ENCODE measurements around the gene NFKB2. TPM values are rescaled to one million over a fixed set of nuclear protein-coding genes. Genes with fewer than 3 reads are reported as not detected.

The NFKB2 gene
- total RNA-seq, 1 donor from 2014 or later, result 45.0 TPM

DNA sequence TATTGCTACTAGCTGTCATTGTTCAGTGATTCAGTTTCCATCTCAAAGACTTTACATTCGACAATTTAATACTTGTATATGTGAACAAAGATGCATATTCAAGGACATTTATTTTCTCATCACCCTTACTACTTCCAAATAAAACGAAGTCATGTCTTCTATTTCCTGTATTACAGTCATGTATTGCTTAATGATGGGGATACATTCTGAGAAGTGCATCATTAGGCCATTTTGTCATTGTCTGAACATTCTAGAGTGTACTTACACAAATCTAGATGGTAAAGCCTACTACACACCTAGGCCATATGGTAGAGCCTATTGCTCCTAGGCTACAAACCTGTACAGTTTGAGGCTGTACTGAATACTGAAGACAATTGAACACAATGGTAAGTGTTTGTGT, 49.3 kb downstream of the NFKB2 start:
- DNase-seq (ENCODE audit: low read depth), result no peak

DNA sequence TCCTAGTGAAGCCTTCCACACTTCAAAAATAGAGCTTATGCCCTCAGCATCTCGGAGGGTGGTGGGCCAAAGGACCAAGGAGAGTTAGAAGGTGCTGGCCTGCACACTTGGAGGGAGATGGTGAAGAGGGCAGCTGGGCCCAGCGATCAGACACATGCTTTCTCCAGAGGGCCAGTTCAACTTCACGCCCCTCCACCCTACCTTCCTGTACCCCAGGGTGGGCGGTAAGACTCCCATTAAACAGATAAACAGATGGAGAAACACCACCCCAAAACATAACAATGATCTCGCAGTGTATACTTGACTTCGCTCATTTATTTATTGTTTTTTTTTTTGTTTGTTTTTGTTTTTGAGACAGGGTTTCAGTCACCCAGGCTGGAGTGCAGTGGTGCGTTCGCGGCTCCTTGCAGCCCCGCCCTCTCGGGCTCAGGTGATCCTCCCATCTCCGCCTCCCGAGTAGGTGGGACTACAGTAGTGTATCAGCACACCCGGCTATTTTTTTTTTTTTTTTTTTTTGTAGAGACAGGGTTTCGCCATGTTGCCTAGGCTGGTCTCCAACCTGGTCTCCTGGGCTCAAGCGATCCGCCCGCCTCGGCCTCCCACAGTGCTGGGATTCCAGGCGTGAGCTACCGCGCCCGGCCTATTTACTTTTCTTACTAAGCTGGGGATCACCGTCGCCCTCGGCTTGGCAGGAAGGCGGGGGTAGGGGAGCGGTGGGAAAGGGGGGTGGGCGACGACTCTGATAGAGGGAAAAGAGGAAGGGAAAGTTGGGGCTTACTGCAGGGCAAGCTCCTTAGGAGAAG, 54.0 kb downstream of the NFKB2 start:
- no peak for DNase-seq (ENCODE audit: low read depth)

DNA sequence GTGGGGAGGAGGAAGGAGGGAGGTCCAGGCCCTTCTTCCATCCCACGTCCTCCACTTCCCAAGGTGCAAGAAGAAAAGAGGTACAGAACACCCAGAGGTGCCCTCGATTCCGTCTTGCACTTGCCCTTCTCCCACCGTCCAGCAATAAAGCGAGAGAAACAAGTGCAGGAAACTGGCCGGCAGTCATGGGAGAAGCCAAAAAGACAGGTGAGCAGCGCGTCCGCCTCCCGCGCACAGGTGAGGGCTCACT, 54.5 kb downstream of the NFKB2 start:
- no peak for DNase-seq (ENCODE audit: low read depth)

DNA sequence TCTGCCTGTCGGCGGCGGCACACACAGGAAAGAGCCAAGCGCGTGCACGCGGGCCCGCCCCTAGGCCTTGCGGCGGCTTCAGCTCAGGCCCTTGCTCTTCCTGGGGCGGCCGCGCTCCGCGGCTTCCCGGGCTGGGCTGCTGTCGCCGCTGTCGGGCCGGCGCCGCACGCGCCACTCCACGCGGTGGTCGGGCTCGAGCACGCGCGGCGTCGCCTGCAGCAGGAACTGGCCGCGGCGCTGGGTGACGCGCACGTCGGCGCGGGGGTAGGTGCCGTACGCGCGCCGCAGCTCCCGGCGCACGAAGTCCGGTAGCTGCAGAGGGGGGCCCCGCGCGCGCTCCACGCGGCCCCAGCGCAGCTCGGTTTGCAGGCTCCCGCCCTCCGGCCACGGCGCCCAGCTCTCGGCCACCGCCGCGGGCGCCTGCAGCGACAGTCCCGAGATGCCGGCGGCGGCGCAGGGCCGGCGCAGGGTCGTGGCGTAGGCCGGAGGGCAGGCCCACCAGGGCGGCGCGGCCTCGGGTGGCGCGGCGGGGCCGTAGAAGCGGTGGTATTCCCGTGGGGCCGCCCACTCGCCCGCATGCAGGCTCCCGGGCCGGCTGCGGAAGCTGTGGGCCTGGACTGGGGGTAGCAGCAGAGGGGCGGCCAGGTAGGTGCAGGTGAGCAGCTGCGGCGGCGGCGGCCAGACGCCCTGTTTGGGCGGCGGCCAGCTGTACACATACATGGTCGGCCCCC, 55.0 kb downstream of the NFKB2 start:
- peak; percentile 80 for DNase-seq (ENCODE audit: low read depth)

DNA sequence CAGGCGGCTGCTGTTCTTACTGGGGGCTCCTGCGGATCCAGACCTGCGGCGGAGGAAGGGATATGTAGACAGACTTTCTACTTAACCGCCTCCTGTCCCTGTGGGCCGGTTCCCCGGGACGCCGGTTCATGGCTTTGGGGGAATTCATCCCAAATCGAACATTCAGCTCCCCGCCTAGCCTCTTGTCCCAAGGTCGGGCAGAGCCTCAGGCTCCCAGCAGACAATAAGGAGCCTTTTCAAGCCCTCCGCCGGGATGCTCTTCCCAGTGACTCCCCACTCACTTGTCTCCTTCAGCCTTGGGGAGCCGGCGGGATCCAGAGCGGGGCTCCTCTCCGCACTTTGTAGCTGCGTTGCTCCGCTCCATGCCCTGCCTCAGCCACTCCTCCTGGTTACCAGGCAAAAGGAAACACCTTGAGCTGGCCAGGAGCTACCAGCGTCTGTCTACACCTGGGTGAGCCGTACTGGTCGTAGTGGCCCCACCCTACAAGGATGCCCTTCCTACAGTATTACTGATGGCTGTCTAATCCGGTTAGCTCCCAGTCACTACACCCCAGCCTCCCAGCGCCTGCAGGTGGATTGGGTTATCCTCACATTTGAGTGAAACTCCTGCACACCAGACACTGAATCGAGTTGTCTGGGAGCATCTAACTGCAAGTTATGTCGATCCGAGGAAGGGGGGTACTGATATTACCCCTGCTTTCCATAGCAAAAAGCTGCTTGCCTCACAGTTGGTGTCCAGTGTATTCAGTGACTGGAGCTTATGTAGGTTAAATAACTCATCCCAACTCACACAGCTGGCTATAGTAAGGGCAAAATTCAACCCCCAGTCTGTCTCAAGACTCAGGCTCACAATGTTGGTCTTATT, 55.8 kb downstream of the NFKB2 start, which contains the start of gene C10orf95:
TSS of gene C10orf95 (minus strand) at position 439 of the 865 bp plus-strand sequence. CDS start 450 bp downstream, outside the sequence.
- DNase-seq (ENCODE audit: low read depth), result no peak

MicroRNA genes within 50 kb of the gene (microRNA counts, 767-probe panel; counts per million panel counts)
- not detected for microRNA hsa-miR-146b-3p
- not detected for microRNA hsa-miR-146b-5p

Small RNA genes within 50 kb of the gene (microRNA-seq; reads per million reads assigned to microRNA genes)
- gene MIR146B, result 38.3 reads per million, percentile 44 among the genes with 10 or more reads in this experiment

Other genes starting within 250 kb of the NFKB2 start
- gene NOLC1, start 243.3 kb upstream of the NFKB2 start, total RNA-seq, result 53.4 and 75.6 TPM in 2 replicates
- gene ELOVL3, start 169.4 kb upstream of the NFKB2 start, total RNA-seq, result 5.0 and 5.6 TPM in 2 replicates
- gene PITX3, start 154.2 kb upstream of the NFKB2 start, total RNA-seq, result 11.6 and 18.1 TPM in 2 replicates
- 62.8 and 63.6 TPM in 2 replicates for gene GBF1, start 150.2 kb upstream of the NFKB2 start, total RNA-seq
- 0.10 and 0.32 TPM in 2 replicates for gene PSD, start 23.1 kb downstream of the NFKB2 start, total RNA-seq
- 17.3 and 22.4 TPM in 2 replicates for gene FBXL15, start 25.1 kb downstream of the NFKB2 start, total RNA-seq
- 73.3 and 93.3 TPM in 2 replicates for gene CUEDC2, start 36.9 kb downstream of the NFKB2 start, total RNA-seq
- gene C10orf95, start 55.8 kb downstream of the NFKB2 start, total RNA-seq, result not detected in 2 replicates
- gene ACTR1A, start 107.0 kb downstream of the NFKB2 start, total RNA-seq, result 180 and 206 TPM in 2 replicates
- 3.1 and 4.0 TPM in 2 replicates for gene SUFU, start 108.3 kb downstream of the NFKB2 start, total RNA-seq
- 230 and 274 TPM in 2 replicates for gene TRIM8, start 248.8 kb downstream of the NFKB2 start, total RNA-seq